SJCRH30 (cell line): Measurements from ENCODE around the gene PPARG. TPM values are rescaled to one million over a fixed set of nuclear protein-coding genes. Genes with fewer than 3 reads are reported as not detected.
"Not testable (repeated sequence)": the region's sequence is repeated elsewhere in the genome, so short reads cannot be mapped to it uniquely, and the experiment has no call there.

Source experiments
- DNase-seq, 2 experiments: peaks; one replicate each; pipeline ENCODE4 v3.0.0-alpha.2; 2015 to 2020
- H3K27ac ChIP-seq: fragments of 250-450 bp; sonication (Bioruptor Pico); 2 replicates; pipeline ENCODE4 v1.5.1; 2020; ENCODE audit warnings: mild to moderate bottlenecking, moderate library complexity
- H3K27me3 ChIP-seq: fragments of 250-450 bp; sonication (Bioruptor Pico); 2 replicates; pipeline ENCODE4 v1.5.1; 2020; ENCODE audit warnings: mild to moderate bottlenecking, moderate library complexity
- H3K36me3 ChIP-seq: fragments of 250-450 bp; sonication (Bioruptor Pico); 2 replicates; pipeline ENCODE4 v1.5.1; 2020; ENCODE audit warnings: mild to moderate bottlenecking, moderate library complexity
- H3K4me1 ChIP-seq: fragments of 250-450 bp; sonication (Bioruptor Pico); 2 replicates; pipeline ENCODE4 v1.5.1; 2020; ENCODE audit warnings: mild to moderate bottlenecking, moderate library complexity
- H3K4me3 ChIP-seq: fragments of 250-450 bp; sonication (Bioruptor Pico); 2 replicates; pipeline ENCODE4 v1.5.1; 2020; ENCODE audit warnings: mild to moderate bottlenecking, moderate library complexity
- H3K9me3 ChIP-seq: fragments of 250-450 bp; sonication (Bioruptor Pico); replicated peaks from 2 replicates; pipeline ENCODE4 v1.5.1; 2020; ENCODE audit warnings: mild to moderate bottlenecking, moderate library complexity
- total RNA-seq: library from RNA; depleted of rRNA; stranded (reverse); fragments of >200 nt; shearing (Covaris generic); gene quantifications from 2 replicates; pipeline ENCODE4 v1.2.3, GENCODE V29; 2014; rRNA removed

PPARG gene
- 0.06 and 0.08 TPM in 2 replicates for total RNA-seq

GRCh38 chr3:12288182-12289129 is at the start of gene PPARG:
Gene PPARG (plus strand): TSS chr3:12289070. CDS start chr3:12379712, 90,642 bp downstream.
- DNase-seq = no peak
- Histone ChIP-seq H3K27ac (no peak within 1 kb of the TSS), H3K27me3 (no peaks in the 10 kb centered on the region), H3K9me3 (no peaks in the 10 kb centered on the region), H3K36me3 (no peaks in the 10 kb centered on the region), H3K4me1 (no peaks in the 10 kb centered on the region), H3K4me3 (no peak within 1 kb of the TSS)

DNA sequence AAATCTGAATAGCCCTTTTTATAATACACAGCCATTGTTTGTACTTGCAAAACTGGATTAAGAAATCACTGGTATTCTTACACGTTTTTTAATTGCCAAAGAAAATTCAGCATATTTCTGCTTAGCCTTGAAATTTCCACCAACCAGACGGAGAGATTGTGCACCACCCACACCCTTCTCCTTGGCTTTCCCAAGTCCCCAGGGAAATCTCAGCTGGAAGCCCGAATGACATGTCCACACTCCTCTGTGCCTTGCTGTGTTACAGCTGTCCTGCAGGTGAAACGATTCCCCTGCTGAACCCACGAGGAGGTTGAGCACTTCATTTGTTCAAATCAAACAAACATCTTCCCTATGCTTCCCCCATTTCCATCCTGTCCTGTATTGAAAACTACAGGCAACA is 49.6 kb upstream of the PPARG start:
- H3K36me3 ChIP-seq = no peaks in the 10 kb centered on the region
- H3K27me3 ChIP-seq = no peaks in the 10 kb centered on the region
- peaks cover 12% of the 10 kb centered on the region for H3K4me1 ChIP-seq
- H3K27ac ChIP-seq = no peak overlapping the region
- H3K9me3 ChIP-seq = no peaks in the 10 kb centered on the region
- no peak for DNase-seq
- no peak overlapping the region for H3K4me3 ChIP-seq

DNA sequence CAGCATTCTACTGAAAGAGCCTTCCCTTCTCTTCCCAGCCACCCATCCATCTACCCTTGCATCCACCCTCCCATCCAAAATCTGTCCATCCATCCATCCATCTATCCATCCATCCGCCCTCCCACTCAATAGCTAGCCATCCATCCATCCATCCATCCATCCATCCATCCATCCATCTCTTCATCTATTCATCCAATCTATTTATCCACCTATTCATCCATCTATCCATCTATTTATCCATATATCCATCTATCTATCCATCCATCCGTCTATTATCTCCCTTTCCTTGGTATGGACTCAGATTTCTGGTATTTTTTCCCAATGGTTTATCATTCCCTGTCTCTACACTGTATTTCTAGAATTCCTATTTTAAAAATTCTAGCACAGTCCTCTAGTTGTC is 46.1 kb upstream of the PPARG start:
- H3K36me3 ChIP-seq = no peaks in the 10 kb centered on the region
- no peaks in the 10 kb centered on the region for H3K9me3 ChIP-seq
- H3K27me3 ChIP-seq = no peaks in the 10 kb centered on the region
- no peak overlapping the region for H3K27ac ChIP-seq
- H3K4me3 ChIP-seq = no peak overlapping the region
- H3K4me1 ChIP-seq = no peaks in the 10 kb centered on the region
- DNase-seq = no peak

- Histone ChIP-seq H3K4me1 (no peaks in the 10 kb centered on the region), H3K4me3 (no peak overlapping the region), H3K27me3 (no peaks in the 10 kb centered on the region), H3K9me3 (no peaks in the 10 kb centered on the region), H3K36me3 (no peaks in the 10 kb centered on the region), H3K27ac (no peak overlapping the region)
- no peak for DNase-seq
Measured at GRCh38 chr3:12246497-12247163, 42.2 kb upstream of the PPARG start.

GRCh38 chr3:12247411-12247810 is 41.5 kb upstream of the PPARG start:
- no peak for DNase-seq
- Histone ChIP-seq H3K27me3 (no peaks in the 10 kb centered on the region), H3K36me3 (no peaks in the 10 kb centered on the region), H3K27ac (no peak overlapping the region), H3K9me3 (no peaks in the 10 kb centered on the region), H3K4me1 (no peaks in the 10 kb centered on the region), H3K4me3 (no peak overlapping the region)

DNA sequence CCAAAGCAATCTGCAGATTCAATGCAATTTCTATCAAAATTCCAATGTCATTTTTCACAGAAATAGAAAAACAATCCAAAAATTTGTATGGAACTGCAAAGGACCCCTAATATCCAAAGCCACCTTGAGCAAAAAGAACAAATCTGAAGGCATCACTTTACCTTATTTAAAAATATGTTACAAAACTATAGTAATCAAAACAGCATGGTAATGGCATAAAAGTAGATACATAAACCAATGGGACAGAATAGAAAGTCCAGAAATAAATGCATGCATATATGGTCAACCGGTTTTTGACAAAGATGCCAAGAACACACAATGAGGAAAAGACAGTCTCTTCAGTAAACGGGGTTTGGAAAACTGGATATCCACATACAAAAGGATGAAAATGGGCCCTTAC is 39.4 kb upstream of the PPARG start:
- Histone ChIP-seq H3K27ac (no peak overlapping the region), H3K4me3 (no peak overlapping the region), H3K4me1 (no peaks in the 10 kb centered on the region), H3K9me3 (no peaks in the 10 kb centered on the region), H3K36me3 (no peaks in the 10 kb centered on the region), H3K27me3 (no peaks in the 10 kb centered on the region)
- no peak for DNase-seq

DNA sequence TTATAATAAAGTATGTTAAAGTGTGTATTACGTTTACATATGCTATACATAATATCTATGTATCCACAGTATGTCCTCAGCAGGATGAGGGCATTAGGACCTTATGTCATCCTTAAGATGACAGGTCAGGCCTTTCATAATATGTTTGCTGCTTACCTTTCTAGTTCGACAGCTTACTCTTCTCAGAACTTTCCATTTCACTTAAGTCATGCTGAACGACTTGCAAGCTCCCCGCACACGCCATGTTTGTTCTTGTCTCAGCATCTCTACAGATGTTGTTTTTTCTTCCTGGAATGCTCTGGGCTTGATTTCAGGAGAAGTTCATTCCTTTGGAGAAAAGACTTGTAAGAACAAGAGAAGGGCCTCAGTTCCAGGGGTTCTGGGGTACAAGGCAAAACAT is 36.0 kb upstream of the PPARG start:
- DNase-seq = no peak
- H3K9me3 ChIP-seq = no peaks in the 10 kb centered on the region
- H3K4me1 ChIP-seq = no peaks in the 10 kb centered on the region
- H3K27me3 ChIP-seq = no peaks in the 10 kb centered on the region
- H3K4me3 ChIP-seq = no peak overlapping the region
- no peak overlapping the region for H3K27ac ChIP-seq
- H3K36me3 ChIP-seq = no peaks in the 10 kb centered on the region

- DNase-seq = no peak
Measured at GRCh38 chr3:12253516-12254343, 35.1 kb upstream of the PPARG start.

GRCh38 chr3:12255393-12255792 is 33.5 kb upstream of the PPARG start:
- no peak for DNase-seq
- H3K9me3 ChIP-seq = no peaks in the 10 kb centered on the region
- H3K36me3 ChIP-seq = no peaks in the 10 kb centered on the region
- no peak overlapping the region for H3K27ac ChIP-seq
- no peak overlapping the region for H3K4me3 ChIP-seq
- no peaks in the 10 kb centered on the region for H3K4me1 ChIP-seq
- H3K27me3 ChIP-seq = no peaks in the 10 kb centered on the region

More at GRCh38 chr3:12253516-12254343, 35.1 kb upstream of the PPARG start:
- no peaks in the 10 kb centered on the region for H3K27me3 ChIP-seq
- no peak overlapping the region for H3K27ac ChIP-seq
- no peaks in the 10 kb centered on the region for H3K4me1 ChIP-seq
- H3K9me3 ChIP-seq = no peaks in the 10 kb centered on the region
- H3K36me3 ChIP-seq = no peaks in the 10 kb centered on the region
- H3K4me3 ChIP-seq = no peak overlapping the region

- Histone ChIP-seq H3K4me3 (no peak overlapping the region), H3K9me3 (no peaks in the 10 kb centered on the region), H3K4me1 (no peaks in the 10 kb centered on the region), H3K36me3 (no peaks in the 10 kb centered on the region), H3K27ac (no peak overlapping the region), H3K27me3 (no peaks in the 10 kb centered on the region)
- no peak for DNase-seq
Measured at GRCh38 chr3:12258911-12259310, 30.0 kb upstream of the PPARG start.

DNA sequence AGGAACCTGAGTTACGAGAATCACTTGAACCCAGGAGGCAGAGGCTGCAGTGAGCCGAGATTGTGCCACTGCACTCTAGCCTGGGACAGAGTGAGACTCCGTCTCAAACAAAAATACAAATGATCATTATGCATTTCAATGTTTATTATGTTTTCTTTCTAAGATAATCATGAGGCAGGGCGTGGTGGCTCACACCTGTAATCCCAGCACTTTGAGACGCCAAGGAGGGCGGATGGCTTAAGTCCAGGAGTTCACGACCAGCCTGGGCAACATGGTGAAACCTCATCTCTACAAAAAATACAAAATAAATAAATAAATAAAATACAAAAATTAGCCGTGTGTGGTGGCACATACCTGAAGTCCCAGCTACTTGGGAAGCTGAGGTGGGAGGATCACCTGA is 26.7 kb upstream of the PPARG start:
- H3K4me1 ChIP-seq, H3K36me3 ChIP-seq, DNase-seq, H3K27ac ChIP-seq, H3K9me3 ChIP-seq, H3K4me3 ChIP-seq, H3K27me3 ChIP-seq: not testable (repeated sequence)

DNA sequence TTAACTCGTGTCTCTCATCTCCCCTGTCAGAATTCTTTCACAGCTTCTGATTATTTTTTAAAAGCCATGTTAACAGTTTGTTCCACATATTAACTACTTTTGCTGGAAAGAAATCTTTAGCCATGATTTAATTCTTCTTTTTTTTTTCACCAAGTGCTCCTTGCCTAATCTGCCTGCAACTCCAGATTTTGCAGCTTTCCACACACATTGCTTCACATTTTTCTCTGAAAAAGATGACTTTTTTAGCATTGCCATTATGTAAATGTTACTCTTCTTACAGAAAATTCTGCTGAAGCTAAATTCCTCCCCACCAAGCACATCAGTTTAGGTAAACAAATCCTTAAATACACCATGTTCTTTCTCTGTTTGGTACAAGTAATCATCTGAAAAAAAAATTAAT is 23.4 kb upstream of the PPARG start:
- peaks cover 3% of the 10 kb centered on the region for H3K27me3 ChIP-seq
- no peaks in the 10 kb centered on the region for H3K4me1 ChIP-seq
- H3K4me3 ChIP-seq = no peak overlapping the region
- H3K36me3 ChIP-seq = no peaks in the 10 kb centered on the region
- no peak for DNase-seq
- no peak overlapping the region for H3K27ac ChIP-seq
- no peaks in the 10 kb centered on the region for H3K9me3 ChIP-seq

DNA sequence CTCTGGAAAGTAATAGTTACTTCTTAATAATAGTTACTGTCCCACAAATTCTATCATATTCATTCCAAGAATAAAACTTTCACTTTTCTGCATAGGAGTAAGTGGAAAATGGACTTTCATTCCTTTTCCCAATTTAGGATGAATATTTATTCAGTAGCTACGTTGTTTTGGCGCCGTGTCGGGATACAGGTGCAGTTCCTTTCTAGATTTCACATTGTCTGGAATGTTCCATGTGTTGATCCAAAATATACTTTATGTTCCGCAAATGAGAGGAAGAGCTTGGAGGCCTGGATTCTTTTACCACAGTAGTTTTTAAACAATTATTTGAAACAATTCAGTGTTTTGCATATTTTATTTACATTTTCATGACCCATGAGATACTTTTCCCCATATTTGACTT is 22.8 kb upstream of the PPARG start:
- DNase-seq = no peak
- no peak overlapping the region for H3K27ac ChIP-seq
- H3K36me3 ChIP-seq = no peaks in the 10 kb centered on the region
- peaks cover 3% of the 10 kb centered on the region for H3K27me3 ChIP-seq
- H3K4me3 ChIP-seq = no peak overlapping the region
- H3K9me3 ChIP-seq = no peaks in the 10 kb centered on the region
- H3K4me1 ChIP-seq = no peaks in the 10 kb centered on the region

GRCh38 chr3:12267376-12268030 is 21.4 kb upstream of the PPARG start:
- H3K4me3 ChIP-seq = no peak overlapping the region
- DNase-seq = no peak
- H3K27me3 ChIP-seq = peaks cover 3% of the 10 kb centered on the region
- no peaks in the 10 kb centered on the region for H3K36me3 ChIP-seq
- H3K27ac ChIP-seq = no peak overlapping the region
- H3K9me3 ChIP-seq = no peaks in the 10 kb centered on the region
- H3K4me1 ChIP-seq = no peaks in the 10 kb centered on the region
